GM21390 (cell line): Measurements from ENCODE around the gene OPRD1.

Experiments
- ATAC-seq: cut with Tn5 transposase; IDR thresholded peaks from one replicate; pipeline ENCODE4 v1.9.1; 2021; ENCODE audit not compliant: unreplicated experiment

Gene OPRD1

GRCh38 chr1:28882009-28882628, 70.1 kb downstream of the OPRD1 start:
- ATAC-seq, result no peak

GRCh38 chr1:28883242-28883616, 71.3 kb downstream of the OPRD1 start:
- ATAC-seq, result no peak

DNA sequence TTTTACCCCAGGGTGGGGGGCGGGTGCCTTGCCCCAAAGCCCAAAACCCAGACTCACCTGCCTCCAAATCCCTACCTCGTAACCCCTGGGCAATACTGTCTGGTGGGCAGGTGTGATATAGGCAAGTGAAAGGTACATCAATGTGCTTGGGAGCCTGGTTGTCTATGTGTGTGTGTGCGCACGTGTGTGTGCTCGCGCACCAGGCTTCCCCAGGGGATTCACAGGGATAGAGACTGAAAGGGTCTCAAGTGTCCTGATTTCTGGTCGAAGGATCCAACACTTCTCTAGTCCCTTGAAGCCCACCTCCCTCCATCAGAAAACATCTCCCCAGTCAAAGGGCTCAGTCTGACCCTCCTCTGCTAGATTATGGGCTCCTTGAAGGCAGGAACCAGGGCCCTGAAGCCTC, 73.5 kb downstream of the OPRD1 start:
- ATAC-seq, result no peak

DNA sequence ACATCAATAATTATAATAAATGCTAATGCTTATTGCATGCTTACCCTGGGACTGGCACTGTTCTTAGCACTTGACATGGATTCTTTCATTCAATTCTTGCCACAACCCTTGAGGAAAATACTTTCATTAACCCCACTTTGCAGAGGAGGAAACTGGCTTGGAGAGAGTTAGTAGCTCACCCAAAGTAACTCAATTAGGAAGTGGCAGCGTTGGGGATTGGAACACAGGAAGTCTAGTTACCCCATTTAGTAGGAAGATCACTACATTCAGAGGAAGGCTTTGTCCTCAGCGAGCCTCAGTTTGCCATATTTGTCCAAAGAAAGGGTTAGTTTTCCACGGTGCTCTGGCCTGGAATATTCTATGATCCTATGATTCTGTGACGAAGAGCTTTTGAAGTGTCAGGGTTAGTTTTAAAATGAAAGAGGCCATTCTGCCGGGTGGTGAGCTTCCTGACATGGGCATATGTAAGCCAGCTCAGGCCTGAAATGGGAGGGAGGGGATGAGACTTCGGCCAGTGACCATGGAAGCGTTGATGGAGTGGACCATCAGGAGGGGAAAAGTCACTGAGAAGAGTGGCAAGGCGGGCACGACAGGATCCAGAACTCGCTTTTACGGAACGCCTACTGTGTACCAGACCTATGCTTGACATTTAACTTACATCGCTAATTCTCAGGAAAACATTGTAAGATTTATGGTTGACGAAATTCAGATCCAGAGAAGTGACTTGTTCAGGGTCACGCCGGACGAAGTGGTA, 74.2 kb downstream of the OPRD1 start:
- no peak for ATAC-seq

DNA sequence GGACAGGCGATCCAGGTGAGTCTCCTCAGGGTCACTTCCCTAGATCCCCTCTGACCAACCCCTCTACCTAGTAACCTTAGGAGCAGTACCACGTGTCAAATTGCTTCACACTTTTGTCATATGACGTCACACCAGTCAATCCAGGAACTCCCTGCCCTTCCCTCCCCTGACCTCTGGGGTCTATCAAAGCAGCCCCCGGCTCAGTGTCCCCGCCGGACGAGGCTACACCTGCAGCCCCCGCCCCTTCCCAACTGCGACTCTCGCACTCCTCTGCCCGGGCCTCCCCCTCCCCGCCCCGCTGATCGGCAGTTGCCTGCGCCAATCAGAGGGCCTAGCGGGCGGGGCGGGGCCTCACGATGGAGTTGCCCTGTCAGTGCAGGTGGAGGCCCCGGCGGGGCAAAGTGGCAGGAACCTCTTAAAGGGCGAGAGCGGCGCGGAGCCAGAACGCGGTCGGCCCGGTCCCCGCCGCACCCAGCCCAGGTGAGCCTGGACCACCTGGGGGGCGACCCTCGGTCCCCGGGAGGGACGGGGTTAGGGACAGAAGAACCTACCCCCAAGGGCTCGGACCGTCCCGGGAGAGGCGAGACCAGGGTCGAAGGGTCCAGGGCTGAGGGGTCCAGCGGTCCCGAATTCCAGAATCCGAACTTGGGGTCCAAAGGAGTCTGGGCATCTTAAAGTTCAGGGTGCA, 74.9 kb downstream of the OPRD1 start:
- no peak for ATAC-seq

GRCh38 chr1:28887419-28887834, 75.5 kb downstream of the OPRD1 start:
- ATAC-seq, result no peak

DNA sequence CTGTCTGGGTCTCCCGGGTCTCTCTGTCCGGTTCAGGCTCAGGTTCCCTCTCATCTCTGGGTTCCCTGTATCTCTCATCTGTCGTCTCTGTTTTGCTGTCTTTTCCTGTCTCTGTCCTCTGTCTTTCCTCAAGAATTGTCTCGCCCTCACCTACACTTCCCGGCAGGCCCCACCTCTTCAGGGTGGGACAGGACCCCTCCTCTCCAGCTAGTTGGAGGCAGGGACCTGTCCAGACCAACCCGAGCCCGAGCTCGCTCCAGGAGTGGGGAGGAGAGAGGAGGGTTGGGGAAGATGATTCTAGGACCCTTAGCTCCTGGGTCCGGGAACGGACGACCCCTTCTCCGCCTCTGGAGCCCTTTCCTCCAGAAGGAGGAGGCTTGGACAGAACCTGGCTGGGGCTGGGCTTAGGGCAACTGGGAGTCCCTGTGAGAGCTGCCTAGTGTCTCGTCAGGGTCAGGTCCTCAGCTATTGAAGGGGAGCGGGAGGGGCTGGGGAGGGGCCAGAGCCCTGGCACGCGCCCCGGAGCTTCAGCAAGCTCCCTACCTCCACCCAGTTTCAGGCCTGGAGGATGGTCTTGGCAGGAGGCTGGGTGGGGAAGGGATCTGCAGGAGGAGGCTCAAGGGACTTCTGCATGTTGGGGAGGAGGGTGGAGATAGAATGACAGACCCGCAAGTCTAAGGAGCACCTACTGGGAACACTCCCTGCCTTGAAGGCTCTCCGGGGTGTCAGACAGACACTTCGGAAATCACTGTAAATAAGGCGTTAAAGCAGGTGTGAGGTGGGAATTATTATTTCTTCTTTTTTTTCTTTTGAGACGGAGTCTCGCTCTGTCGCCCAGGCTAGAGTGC, 76.1 kb downstream of the OPRD1 start:
- no peak for ATAC-seq

DNA sequence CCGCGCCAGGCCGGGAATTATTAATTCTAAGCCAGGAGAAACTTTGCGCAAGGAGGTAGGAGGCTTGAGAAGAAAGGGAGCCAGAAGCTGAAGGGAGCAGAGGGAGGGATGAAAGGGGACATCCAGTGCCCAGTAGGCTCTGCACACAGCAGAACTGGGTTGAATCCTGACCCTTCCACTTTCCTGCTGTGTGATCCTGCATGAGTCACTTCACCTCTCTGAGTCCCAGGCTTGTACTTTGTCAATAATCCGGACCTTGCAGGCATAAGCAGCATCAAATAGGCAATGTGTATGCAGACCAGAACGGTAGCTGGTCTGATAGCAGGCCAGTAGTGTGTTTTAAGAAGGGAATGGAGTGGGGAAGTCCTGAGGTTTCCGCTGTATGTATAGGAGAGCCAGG, 76.9 kb downstream of the OPRD1 start:
- ATAC-seq, result no peak

DNA sequence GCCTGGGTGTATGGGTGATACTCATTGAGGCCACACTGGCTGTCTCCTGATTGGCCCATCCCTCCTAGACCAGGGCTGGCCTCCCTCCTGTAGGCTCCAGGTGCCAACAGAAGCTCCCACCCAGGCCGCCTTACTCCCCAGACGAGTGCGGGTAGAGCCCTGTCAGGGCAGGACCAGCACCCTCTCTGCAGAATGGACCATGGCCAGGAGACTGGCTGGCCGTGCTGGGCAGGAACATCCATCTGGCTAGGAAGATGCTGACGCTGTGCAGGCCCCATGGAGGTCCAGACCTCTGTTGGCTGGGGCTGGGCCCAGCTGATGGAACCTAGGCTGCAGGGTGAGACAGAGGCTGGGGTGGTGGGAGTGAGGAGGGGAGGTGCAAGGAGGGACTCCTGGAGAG, 77.4 kb downstream of the OPRD1 start:
- no peak for ATAC-seq

GRCh38 chr1:28890435-28890834, 78.5 kb downstream of the OPRD1 start:
- ATAC-seq, result no peak

DNA sequence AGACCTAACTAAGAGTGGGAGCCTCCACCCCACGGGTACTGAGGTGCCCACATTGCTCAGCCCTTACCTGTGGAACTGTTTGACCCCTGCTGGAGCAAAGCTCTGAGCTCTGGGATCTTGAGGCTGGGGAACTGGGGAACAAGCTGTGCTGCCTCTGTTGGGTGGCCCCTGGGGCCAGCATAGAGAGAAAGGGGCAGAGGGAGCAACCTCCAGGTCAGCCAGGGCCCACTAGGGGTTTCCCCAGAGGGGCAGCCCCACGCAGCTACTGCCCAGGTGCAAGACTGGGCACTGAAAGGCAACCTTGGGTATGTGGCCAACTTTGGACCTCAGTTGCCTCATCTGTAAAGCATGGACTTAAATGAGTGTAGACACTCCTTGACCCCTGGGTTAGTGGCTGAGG, 78.9 kb downstream of the OPRD1 start:
- no peak for ATAC-seq

GRCh38 chr1:28891256-28891655, 79.3 kb downstream of the OPRD1 start:
- no peak for ATAC-seq

DNA sequence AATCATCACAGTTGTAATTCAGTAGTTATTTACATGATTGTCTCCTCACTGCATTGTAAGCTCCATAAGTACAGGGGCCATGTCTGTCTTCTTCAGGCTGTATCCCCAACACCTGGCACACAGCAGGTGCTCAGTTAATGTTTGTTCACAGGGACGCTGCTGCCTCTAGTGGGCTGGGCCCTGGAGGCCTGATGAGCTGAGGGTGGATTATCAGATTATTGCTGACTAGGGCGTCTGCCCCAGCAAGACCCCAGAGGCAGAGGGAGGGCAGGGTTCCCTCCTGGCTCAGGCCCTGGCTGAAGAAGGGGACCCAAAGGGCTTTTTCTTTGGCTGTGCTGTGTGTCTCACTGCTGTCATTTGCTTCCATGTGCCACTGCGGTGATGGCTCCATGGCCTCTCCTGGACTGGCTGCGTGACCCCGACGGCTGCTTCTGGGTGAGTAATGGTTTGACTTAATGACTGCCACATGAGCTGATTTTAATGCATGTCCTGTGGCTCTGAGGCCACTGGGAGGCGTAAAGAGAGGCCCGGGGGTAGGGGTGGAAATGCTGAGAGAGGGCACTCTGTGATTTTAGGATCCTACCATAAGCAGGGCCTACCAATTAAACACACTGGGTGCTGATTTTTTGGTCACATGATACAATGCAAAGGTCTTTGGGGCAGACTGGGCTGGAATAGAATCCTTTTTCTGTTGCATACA, 81.6 kb downstream of the OPRD1 start:
- ATAC-seq, result no peak

GRCh38 chr1:28894785-28895184, 82.8 kb downstream of the OPRD1 start:
- no peak for ATAC-seq

DNA sequence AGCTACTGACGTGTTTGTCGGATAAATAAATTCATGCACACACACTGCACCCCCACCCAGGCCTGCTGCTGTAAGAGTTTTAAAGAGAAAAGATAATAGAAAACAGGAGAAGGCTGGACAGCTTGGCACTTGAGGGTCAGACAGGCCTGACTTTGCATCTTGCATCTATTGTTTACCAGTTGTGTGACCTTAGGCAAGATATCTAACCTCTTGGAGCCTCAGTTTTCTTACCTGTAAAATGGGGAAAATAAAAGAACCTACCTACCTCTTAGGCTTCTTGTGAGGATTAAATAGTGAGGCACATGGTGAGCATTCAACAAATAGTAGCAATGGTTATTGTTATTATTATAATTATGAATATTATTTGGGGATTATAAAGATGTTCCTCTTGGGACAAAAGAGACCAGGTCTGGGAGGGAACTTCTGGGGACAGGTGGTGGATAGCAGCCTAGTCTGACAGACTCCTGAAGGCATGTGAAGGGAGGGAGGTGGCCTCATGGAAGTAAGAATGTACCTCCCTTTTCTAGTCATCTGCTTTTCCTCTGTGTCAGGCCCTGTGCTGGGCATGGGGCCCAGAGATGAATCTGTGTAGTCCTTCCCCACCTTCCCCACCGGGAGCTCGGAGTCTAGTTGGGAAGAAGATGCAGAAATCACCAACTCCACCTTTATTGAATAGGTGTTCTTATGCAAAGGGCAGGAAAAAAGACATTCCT, 84.1 kb downstream of the OPRD1 start:
- ATAC-seq, result no peak

- ATAC-seq, result no peak
These were observed 84.6 kb downstream of the OPRD1 start for GRCh38 chr1:28896609-28896986.

DNA sequence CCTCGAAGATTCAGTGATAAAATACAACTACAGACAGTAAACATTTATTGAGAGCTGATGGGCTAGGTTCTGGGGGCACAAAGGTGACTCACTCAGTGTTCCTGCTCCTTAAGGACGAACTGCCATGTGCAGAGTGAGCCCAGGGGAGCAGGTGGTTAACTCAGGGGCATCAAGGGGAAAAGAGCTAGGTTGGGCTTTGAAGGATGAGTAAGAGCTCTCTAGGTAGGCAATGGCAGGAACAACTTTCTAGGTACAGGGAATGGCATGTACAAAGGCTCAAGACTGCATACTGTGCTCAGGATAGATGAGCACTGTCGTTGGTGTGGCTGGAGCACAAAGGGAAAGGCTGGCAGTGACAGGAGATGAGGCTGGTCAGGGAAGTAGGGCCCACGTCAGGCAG, 85.8 kb downstream of the OPRD1 start:
- ATAC-seq, result no peak

GRCh38 chr1:28898405-28898881, 86.5 kb downstream of the OPRD1 start:
- ATAC-seq, result no peak

DNA sequence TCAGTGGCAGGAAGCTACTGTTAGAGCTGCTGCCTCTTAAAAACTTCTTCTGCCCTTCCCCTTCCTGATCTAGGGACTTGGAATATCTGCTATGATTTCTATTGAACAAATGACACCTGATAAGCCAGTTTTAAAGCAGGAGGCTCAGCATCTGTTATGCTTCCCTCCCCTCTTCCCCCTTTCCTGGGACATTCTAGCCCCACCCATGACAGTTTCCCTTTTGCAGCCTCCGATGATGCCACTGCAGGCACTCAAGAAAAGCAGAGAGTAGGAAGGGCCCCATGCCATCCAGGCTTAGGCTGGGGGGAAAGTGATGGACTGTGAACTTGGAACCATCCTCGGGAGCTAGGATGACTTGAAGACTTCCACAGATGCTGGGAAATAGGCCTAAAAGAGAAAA, 87.3 kb downstream of the OPRD1 start:
- no peak for ATAC-seq

- ATAC-seq, result no peak
These were observed 88.6 kb downstream of the OPRD1 start for GRCh38 chr1:28900562-28900961.
